ENCODE data around the gene ENPP3. TPM values are rescaled to one million over a fixed set of nuclear protein-coding genes. Genes with fewer than 3 reads are reported as not detected.

The ENPP3 gene
- polyA plus RNA-seq, 4 donors: 7.2 to 12.6 (median 10.5) TPM

GRCh38 chr6:131642565-131642964 is 5.5 kb downstream of the ENPP3 start:
- no peak for DNase-seq (ENCODE audit: low read depth in 4 of 4, low spot score in 2 of 4)

- DNase-seq (ENCODE audit: low read depth in 4 of 4, low spot score in 2 of 4): no peak
Measured at GRCh38 chr6:131642987-131643611, 6.0 kb downstream of the ENPP3 start.

GRCh38 chr6:131643855-131644460 is 6.9 kb downstream of the ENPP3 start:
- DNase-seq (ENCODE audit: low read depth in 4 of 4, low spot score in 2 of 4): no peak

GRCh38 chr6:131644921-131645320 is 7.8 kb downstream of the ENPP3 start:
- DNase-seq (ENCODE audit: low read depth in 4 of 4, low spot score in 2 of 4): no peak

- DNase-seq (ENCODE audit: low read depth in 4 of 4, low spot score in 2 of 4): no peak
Measured at GRCh38 chr6:131645846-131646245, 8.7 kb downstream of the ENPP3 start.

GRCh38 chr6:131646249-131646670 is 9.2 kb downstream of the ENPP3 start:
- DNase-seq (ENCODE audit: low read depth in 4 of 4, low spot score in 2 of 4): no peak

- DNase-seq (ENCODE audit: low read depth in 4 of 4, low spot score in 2 of 4): no peak
Measured at GRCh38 chr6:131651782-131652181, 14.7 kb downstream of the ENPP3 start.

- DNase-seq (ENCODE audit: low read depth in 4 of 4, low spot score in 2 of 4): no peak
Measured at GRCh38 chr6:131652472-131652871, 15.4 kb downstream of the ENPP3 start.

GRCh38 chr6:131654326-131654725 is 17.2 kb downstream of the ENPP3 start:
- DNase-seq (ENCODE audit: low read depth in 4 of 4, low spot score in 2 of 4): no peak

GRCh38 chr6:131655387-131655786 is 18.3 kb downstream of the ENPP3 start:
- DNase-seq (ENCODE audit: low read depth in 4 of 4, low spot score in 2 of 4): no peak

GRCh38 chr6:131655951-131656350 is 18.8 kb downstream of the ENPP3 start:
- DNase-seq (ENCODE audit: low read depth in 4 of 4, low spot score in 2 of 4): no peak

GRCh38 chr6:131656667-131657066 is 19.6 kb downstream of the ENPP3 start:
- DNase-seq (ENCODE audit: low read depth in 4 of 4, low spot score in 2 of 4): no peak

- no peak for DNase-seq (ENCODE audit: low read depth in 4 of 4, low spot score in 2 of 4)
Measured at GRCh38 chr6:131657222-131657621, 20.1 kb downstream of the ENPP3 start.

GRCh38 chr6:131657630-131658111 is 20.6 kb downstream of the ENPP3 start:
- no peak for DNase-seq (ENCODE audit: low read depth in 4 of 4, low spot score in 2 of 4)

GRCh38 chr6:131658287-131658686 is 21.2 kb downstream of the ENPP3 start:
- no peak for DNase-seq (ENCODE audit: low read depth in 4 of 4, low spot score in 2 of 4)

- DNase-seq (ENCODE audit: low read depth in 4 of 4, low spot score in 2 of 4): no peak
Measured at GRCh38 chr6:131660195-131660594, 23.1 kb downstream of the ENPP3 start.

- DNase-seq (ENCODE audit: low read depth in 4 of 4, low spot score in 2 of 4): no peak
Measured at GRCh38 chr6:131663578-131664165, 26.6 kb downstream of the ENPP3 start.

GRCh38 chr6:131669891-131670290 is 32.8 kb downstream of the ENPP3 start:
- DNase-seq (ENCODE audit: low read depth in 4 of 4, low spot score in 2 of 4): no peak

GRCh38 chr6:131673184-131673583 is 36.1 kb downstream of the ENPP3 start:
- no peak for DNase-seq (ENCODE audit: low read depth in 4 of 4, low spot score in 2 of 4)

GRCh38 chr6:131678442-131678841 is 41.3 kb downstream of the ENPP3 start:
- DNase-seq (ENCODE audit: low read depth in 4 of 4, low spot score in 2 of 4): no peak

GRCh38 chr6:131680868-131681267 is 43.8 kb downstream of the ENPP3 start:
- no peak for DNase-seq (ENCODE audit: low read depth in 4 of 4, low spot score in 2 of 4)

- no peak for DNase-seq (ENCODE audit: low read depth in 4 of 4, low spot score in 2 of 4)
Measured at GRCh38 chr6:131681585-131681984, 44.5 kb downstream of the ENPP3 start.

All from left renal cortex interstitium (tissue), 4 donors.